Stimulated activated CD4-positive, alpha-beta T cell treated with anti-CD3 and anti-CD28 coated beads, Interleukin-12 subunit alpha, Interleukin-12 subunit beta, amount 100 ng/mL, for 4 hours (primary cell): ENCODE data around the gene GALNTL6.
"Not testable (repeated sequence)": the region's sequence is repeated elsewhere in the genome, so short reads cannot be mapped to it uniquely, and the experiment has no call there.

Experiments
- DNase-seq: peaks from one replicate; pipeline ENCODE4 v3.0.0-alpha.2; 2020

GALNTL6 gene

DNA sequence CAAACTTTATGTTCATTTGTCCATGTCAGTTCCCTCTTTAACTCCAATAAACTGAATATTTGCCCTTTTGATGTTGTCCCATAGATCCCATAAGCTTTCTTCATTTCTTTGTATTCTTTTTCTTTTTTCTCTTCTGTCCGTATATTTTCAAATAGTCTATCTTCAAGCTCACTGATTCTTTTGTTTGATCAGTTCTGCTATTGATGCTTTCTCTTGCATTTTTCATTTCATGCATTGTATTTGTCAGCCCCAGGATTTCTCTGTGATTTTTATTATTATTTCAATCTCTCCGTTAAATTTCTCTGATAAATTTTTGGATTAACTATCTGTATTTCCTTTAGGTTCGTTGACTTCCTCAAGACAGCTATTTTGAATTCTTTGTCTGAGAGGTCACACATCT, 1082.5 kb downstream of the GALNTL6 start:
- no peak for DNase-seq

DNA sequence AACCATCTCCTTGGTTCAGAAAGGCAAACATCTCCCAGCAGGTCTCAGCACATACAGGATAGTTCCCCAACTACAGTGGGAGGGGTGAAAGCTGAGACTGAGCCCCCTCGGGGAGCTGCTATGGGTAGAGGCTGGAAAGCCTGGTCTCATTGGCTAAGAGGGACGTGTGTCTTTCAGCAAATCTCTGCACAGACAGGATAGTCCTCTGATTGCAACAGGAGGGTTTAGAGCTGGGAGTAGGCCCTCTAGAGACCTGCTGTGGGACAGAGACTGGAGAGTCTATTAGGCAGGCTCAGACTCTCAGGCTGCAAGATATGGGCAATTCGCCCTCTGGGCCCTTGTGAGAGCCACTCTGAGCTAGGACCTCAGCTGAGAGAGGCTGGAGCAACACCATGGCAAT, 1083.8 kb downstream of the GALNTL6 start:
- no peak for DNase-seq

DNA sequence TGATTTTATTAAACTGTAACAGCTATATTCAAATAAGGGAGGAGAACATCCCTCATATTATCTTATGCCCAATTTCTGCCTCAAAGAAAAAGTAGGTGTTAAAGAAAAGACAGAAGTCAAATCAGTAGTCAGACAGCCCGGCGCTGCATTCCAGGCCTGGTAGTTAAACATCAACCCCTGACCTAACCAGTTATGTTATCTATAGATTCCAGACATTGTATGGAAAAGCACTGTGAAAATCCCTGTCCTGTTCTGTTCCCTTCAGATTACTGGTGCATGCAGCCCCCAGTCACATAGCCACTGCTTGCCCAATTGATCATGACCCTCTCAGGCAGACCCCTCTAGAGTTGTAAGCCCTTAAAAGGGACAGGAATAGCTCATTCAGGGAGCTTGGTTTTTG, 1085.5 kb downstream of the GALNTL6 start:
- no peak for DNase-seq

DNA sequence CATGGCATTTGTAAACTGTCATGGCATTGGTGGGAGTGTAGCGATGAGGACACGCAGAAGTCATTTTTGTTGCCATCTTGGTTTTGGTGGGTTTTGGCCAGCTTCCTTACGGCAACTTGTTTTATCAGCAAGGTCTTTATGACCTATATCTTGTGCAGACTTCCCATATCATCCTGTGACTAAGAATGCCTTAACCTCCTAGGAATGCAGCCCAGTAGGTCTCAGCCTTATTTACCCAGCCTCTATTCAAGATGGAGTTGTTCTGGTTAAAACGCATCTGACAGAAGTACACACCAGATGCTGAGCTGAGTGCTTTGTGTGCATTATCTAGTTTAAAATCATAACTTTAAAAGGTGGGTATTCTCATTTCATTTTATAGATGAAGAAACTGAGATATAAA, 1086.7 kb downstream of the GALNTL6 start:
- no peak for DNase-seq

DNA sequence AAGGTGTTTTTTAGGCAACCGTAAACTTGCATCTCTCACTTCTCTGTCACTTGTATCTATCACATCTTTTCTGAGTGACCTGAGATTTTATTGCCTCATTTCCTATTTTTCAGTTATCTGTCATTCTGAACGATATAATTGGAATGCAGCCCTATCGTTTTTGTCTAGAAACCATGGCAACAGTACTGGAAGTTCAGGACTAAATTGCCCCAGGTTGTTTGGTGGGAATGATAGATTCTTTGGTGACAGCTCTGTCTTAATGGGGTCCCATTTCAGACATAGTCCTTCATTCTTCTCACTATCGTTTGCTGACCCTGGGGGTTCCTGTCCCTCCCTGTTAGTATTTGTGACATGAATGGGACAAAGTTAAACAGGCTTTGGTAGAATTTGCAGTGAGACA, 1087.7 kb downstream of the GALNTL6 start:
- DNase-seq: no peak

DNA sequence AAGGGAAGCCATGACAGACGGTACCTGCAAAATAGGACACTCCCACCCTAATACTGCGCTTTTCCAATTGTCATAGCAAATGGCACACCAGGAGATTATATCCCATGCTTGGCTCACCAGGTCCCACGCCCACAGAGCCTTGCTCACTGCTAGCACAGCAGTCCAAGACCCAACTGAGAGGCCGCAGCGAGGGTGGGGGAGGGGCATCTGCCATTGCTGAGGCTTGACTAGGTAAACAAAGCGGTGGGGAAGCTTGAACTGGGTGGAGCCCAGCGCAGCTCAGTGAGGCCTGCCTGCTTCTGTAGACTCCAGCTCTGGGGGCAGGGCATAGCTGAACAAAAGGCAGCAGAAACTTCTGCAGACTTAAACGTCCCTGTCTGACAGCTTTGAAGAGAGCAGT, 1099.3 kb downstream of the GALNTL6 start:
- DNase-seq: not testable (repeated sequence)

DNA sequence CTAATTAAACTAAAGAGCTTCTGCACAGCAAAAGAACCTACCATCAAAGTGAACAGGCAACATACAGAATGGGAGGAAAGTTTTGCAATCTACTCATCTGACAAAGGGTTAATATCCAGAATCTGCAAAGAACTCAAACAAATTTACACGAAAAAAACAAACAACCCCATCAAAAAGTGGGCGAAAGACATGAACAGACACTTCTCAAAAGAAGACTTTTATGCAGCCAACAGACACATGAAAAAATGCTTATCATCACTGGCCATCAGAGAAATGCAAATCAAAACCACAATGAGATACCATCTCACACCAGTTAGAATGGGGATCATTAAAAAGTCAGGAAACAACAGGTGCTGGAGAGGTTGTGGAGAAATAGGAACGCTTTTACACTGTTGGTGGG, 1104.2 kb downstream of the GALNTL6 start:
- DNase-seq: not testable (repeated sequence)

DNA sequence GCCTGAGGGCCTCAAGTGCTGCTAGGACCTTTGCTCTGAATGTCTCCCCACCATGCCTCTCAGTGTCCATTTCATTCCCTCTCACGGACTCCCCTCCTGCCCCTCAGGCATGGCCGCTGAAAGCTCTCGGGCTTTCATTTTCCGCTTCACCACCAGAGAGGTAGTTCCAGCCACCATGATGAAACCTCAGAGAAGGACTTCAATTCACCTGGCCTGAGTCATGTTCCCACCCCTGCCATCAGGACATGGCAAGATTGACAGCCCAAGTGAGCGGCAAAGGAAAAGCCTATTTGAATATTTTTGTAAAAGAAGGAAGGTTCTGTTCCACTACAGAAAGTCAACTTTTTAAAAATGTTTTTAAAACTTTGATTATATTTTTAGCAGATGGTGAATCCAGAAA, 1106.1 kb downstream of the GALNTL6 start:
- DNase-seq: no peak

DNA sequence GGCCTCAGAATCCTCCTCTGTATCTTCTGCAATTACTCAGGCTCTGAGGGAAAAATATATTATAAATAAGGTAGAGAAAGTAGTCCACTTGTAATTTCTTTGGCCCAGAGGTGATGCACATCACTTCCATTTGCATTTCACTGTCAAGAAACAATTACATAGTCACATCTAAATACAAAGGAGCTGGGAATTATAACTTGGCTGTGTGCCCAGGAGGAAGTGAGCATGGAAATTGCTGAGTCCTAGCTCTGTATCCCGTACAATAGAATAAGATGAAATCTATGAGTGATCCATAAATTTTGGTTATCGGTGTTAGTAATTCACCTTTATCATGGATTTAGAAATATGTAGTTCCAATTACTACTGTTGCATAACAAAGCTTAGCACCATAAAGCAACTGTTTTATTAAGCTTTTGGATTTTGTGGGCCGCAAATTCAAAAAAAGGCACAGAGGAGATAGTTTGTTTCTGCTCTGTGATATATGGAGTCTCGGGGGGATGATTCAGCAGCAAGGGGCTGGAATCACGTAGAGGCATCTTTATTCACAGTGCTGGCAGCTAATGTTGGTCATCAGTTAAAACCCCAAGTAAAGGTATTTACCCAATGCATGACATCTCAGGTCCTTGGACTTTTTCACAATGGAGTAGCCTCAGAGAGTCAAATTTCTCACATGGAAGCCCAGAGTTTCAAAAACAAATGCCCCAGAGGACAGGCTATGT, 1114.1 kb downstream of the GALNTL6 start:
- no peak for DNase-seq

DNA sequence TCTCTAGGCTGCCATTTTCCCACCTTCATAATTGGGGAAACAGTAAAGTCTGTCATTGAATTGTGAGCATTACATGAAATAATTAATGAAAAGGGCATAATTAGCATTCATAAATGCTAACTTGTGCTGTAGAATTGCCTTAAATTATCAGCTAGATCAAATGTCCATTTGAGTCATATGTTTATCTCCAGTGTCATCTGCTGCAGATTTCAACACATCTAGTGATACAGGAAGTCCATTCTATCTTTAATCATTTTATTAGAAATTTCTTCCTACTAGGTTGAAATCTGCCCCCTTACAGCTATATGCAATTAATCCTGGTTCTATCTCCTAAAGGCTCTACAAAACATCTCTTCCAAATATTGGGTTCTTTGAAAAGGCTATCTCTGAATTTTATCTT, 1115.1 kb downstream of the GALNTL6 start:
- DNase-seq: no peak

DNA sequence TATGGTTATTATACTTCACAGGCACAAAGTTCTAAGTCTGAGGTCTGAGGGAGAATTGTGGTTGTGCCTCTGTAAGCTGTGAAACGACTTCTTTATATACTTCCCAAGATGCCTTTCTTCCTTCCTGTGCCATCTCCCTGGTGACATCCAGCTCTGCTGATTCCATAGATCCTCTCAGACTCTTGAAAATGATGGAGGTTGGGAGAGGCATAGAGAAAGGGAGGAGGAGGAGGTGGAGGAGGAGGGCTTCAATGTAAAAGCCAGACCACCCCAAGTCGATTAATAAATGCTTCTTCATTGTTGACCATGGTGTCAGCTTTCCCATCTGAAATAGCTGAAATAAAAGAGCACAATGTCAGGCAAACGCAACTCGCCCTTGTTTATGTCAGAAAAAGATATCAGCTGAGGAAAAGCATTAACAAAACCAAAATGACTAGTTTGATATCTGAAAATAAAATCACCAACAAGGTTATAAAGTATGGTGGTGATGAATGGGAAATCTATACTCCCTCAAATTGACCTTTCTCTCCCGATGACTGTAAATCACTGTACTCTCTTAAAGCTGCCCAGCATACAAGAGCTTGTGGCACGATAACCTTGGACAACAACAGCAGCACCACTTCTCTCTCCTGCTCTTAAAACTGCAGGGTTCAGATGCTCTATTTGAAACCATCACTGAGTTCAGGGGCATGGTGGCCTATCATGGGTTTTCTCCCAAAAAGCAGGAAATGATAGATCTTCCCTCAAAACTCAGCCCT, 1125.0 kb downstream of the GALNTL6 start:
- no peak for DNase-seq

DNA sequence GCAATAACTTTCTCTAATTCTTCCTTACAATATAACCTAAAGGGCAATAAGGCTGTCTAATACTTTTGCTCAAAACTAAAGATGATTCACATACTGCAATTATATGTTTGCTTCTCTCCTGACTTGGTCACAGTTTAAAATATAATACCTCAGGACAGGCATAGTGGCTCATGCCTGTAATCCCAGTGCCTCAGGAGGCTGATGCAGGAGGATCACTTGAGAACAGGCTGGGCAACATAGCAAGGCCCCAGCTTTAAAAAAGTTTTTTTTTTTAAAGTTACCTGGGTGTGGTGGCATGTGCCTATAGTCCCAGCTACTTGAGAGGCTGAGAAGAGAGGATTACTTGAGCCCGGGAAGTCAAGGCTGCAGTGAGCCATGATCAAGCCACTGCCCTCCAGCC, 1125.7 kb downstream of the GALNTL6 start:
- no peak for DNase-seq

DNA sequence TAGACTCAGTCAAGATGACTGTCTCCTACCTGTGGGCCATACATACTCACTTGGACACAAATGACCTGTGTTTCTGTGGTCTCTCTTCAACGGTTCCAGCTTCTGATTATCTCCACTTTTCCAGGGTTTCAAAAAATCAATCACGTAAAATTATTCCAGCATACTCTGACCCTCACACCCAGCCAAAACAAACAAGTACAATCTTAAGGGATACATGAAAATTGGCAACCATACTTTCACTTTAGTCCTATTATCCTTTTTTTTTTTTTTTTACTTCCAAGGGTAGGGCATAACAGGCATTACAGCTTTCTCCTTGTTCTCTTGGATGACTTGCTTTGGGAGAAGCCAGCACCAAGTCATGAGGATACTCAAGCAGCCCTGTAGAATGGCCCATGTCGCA, 1129.6 kb downstream of the GALNTL6 start:
- no peak for DNase-seq

DNA sequence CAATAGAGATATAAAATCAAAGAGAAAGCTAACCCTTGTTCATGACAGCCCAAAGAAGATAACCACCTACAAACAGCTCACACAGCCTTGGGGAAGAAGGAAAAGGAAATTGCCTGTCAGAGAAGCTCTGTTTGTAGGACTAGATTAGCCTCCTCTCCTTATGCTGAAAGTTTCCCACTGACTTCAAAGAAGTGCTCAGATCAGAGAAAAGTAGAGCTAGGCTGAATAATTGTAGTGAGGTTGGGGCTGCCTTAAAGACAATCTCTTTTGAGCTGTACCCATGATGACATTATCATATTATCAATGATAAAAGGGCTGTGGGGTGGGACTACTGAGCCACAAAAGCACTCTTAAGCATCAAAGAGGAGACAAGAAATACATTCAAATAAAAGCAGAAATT, 1132.4 kb downstream of the GALNTL6 start:
- DNase-seq: no peak

DNA sequence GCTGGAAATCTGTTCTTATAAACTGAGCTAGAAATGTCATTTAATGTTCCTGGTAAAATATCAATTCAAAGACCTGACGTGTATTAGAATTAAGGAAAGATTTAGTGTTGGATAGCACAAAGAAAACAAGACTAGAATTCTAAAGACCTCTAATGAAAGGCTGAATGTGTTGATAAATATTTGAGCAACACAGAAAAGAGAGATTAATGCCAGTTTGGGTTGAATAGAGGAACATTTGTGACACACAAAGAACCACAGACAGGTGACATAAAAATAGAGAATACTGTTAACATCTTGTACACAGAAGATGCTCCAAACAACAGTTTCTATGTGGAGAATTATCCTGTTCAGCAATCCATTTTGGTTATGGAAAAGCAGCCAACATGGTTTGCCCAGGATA, 1133.3 kb downstream of the GALNTL6 start:
- no peak for DNase-seq

DNA sequence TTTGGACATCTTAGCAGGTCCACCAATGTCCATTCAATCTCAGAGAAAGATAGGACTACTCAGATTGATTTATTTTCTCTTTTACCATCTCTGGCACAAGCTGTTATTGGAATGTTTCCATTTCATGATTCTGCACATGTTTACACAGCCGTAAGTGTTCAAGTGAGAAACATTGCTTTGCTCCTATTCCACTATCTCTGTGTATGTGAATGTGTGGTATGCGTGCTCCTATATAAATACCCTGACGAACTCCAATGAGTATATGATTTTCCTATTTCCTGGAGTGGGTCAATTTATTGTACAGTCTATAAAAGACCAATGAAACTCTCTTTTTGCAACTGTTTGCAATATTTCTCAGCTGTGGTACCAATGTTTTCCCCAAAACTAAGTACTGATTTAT, 1134.4 kb downstream of the GALNTL6 start:
- no peak for DNase-seq

DNA sequence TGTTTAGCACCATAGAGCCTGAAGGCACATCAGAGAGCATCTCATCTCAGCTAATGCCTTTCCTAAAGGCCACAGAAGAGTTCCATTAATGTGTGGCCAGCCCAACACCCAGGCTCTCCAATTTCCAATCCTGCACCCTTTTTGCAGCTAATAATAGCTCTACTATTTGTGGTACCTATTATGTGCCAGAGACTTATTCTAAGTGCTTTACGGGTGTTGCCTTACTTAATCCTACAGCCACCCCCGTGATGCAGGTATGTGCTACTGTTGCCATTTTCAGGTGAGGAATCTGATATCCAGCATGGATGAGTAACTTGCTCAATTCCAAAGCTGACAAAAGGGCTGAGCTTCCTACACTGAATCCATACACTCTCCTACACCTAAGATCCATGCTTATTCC, 1137.8 kb downstream of the GALNTL6 start:
- no peak for DNase-seq

DNA sequence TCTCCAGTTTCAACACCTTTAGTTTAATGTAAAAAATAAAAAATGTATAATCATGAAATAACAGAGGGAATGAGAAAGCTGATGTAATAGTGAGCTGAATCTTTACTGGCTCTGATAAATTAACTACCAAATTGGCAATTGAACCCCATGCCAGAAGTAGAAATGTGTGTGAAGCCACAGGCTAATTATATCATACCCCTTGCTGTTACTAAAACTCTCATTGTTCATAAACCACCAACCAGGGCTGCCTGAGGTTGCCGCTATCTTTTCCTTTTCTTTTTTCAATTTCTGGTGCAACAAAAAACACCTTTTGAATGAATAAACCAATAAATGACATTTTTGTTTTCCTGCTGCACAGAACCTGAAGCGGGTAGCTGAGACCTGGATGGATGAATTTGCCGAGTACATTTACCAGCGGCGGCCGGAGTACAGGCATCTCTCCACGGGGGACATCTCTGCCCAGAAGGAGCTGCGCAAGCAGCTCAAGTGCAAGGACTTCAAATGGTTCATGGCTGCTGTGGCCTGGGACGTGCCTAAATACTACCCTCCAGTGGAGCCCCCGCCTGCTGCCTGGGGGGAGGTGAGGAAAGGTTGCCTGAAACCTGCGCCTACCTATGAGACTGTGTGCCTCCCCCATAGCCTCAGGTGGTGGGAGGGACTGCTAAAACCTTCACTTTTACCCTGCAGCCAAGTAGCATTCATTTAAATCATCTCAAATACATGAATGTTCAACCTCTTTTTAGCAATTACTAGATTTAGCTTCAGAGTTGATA, 1138.7 kb downstream of the GALNTL6 start:
- no peak for DNase-seq

DNA sequence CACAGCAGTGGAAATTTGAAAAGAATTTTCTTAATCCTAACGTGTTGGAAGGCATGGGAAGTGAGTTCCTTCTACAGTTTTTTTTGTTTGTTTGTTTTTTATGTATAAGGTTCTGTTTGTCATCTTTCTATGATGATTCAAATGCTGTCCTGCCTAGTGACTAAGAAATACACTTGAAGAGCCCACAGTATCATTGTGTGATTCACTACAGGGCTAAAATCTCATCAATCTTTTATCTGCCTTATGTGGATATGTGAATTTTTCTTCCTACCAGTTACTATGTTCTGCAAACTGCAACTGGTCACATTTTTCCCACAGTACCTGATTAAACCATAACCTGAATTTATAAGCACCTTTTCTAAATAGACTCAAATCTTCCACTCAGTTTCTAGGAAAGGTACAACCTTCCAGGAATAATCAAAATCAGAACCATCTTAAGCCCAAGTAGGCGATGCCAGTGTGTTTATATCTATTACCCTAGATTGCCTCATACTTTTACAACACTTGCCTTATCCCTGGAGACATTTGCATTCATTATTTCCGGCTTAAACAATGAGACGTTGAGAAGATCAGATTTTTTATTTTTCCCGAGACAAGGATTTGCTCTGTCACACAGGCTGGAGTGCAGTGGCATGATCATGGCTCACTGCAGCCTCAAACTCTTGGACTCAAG, 1140.8 kb downstream of the GALNTL6 start:
- no peak for DNase-seq

DNA sequence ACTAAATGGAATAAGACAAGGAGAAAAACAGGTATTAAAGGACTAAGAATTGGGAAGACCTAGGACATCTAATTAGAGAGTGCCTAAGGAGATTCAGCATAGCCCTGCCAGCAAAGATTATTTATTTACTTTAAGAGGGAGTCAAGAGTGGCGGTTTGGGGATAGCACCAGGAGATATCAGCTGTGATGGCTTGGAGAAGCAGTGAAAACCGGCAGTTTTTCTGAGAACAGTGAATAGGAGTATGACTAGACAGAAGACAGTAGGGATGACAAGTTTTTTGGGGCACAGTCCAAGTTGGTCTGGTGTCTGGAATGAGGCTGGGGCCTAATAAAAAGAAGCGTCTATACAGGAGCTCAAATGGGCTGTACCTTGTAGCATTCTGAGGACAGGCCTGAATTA, 1143.1 kb downstream of the GALNTL6 start:
- not testable (repeated sequence) for DNase-seq

DNA sequence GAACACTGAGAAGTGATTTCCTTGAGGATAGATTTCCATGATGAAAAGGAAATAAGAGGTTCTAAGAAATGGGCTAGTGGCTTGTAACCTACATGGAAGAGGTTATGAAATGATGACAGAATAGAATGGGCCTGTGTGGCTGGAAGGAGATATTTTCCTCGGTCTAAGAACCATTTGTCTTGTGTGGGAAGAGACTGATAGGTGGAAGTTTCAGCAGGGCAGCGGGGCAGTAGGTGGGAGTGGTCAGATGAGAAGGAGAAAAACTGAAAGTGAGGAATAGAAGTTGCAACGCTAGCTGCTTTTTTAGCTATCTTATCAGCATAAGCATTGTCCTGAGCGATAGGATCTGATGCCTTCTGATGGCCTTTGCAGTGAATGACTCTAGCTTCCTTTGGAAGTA, 1144.0 kb downstream of the GALNTL6 start:
- DNase-seq: no peak

DNA sequence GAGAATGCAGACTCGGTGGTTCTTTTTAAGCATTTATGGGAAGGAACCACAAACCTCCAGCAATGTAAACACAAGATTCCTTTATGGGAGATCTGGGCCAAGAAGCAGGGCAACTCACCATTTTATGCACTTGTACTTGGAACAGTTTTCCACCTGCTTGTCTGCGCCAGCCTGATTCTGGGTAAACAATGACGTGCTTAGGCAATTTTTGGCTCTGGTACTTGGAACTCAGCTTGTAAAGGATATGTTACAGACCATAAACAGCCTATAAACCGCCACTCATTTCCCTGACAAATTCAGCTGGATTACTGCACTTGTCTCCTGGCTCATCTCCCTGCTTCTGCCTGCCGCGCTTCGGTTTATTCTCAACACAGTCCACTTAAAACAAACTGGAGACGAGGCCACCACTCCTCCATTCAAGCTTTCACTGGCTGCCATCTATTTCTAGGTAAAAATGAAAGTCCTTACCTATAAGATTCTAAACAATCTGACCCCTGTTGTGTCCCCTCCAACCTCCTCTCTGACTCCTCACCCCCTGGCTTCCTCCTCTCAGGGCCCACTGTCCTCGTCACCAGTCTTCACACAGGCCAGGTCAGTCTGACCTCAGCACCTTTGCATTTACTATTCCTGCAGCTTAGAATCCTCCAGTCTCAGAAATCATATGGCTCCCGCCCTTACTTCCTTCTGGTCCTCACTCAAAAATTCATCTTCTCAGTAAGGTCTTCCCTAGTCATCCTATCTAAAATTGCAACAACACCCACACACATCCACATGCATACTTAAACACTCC, 1149.6 kb downstream of the GALNTL6 start:
- DNase-seq: no peak
